AG08395 (cell line): ENCODE results near the gene SIK3.
A peak's percentile ranks its signal among the peaks of the same experiment; 100 is the strongest.
"Not testable (repeated sequence)": the region's sequence is repeated elsewhere in the genome, so short reads cannot be mapped to it uniquely, and the experiment has no call there.

Experiments used
- DNase-seq: peaks from one replicate; pipeline ENCODE4 v3.0.0; 2012; ENCODE audit warnings: mixed read lengths, low spot score

Gene SIK3

GRCh38 chr11:116825854-116826750, 272.1 kb downstream of the SIK3 start:
- no peak for DNase-seq

GRCh38 chr11:116825434-116825833, 272.8 kb downstream of the SIK3 start:
- no peak for DNase-seq

GRCh38 chr11:116823031-116823843, 275.0 kb downstream of the SIK3 start, which contains the start of gene APOA4:
Gene APOA4 (minus strand): TSS chr11:116823304. CDS start chr11:116823191, 113 bp downstream.
- no peak for DNase-seq

- DNase-seq: no peak
Observed at GRCh38 chr11:116822575-116822974, 275.7 kb downstream of the SIK3 start.

- DNase-seq: no peak
Observed at GRCh38 chr11:116821050-116821918, 276.9 kb downstream of the SIK3 start.

- no peak for DNase-seq
Observed at GRCh38 chr11:116819049-116819448, 279.2 kb downstream of the SIK3 start.

- DNase-seq: no peak
Observed at GRCh38 chr11:116814502-116814901, 283.7 kb downstream of the SIK3 start.

- DNase-seq: no peak
Observed at GRCh38 chr11:116813781-116814471, 284.3 kb downstream of the SIK3 start.

GRCh38 chr11:116813170-116813569, 285.1 kb downstream of the SIK3 start:
- no peak for DNase-seq

GRCh38 chr11:116812109-116812508, 286.1 kb downstream of the SIK3 start:
- DNase-seq: no peak

- no peak for DNase-seq
Observed at GRCh38 chr11:116811194-116811593, 287.0 kb downstream of the SIK3 start.

- DNase-seq: peak; percentile 25
Observed at GRCh38 chr11:116808262-116809175, 289.7 kb downstream of the SIK3 start.

- DNase-seq: no peak
Observed at GRCh38 chr11:116807601-116808261, 290.5 kb downstream of the SIK3 start.

GRCh38 chr11:116804001-116804400, 294.2 kb downstream of the SIK3 start:
- DNase-seq: no peak

GRCh38 chr11:116801662-116802061, 296.6 kb downstream of the SIK3 start:
- DNase-seq: not testable (repeated sequence)

GRCh38 chr11:116800610-116801009, 297.6 kb downstream of the SIK3 start:
- no peak for DNase-seq

GRCh38 chr11:116798368-116798767, 299.9 kb downstream of the SIK3 start:
- no peak for DNase-seq

GRCh38 chr11:116797816-116798215, 300.4 kb downstream of the SIK3 start:
- no peak for DNase-seq

GRCh38 chr11:116796548-116796947, 301.7 kb downstream of the SIK3 start:
- DNase-seq: no peak

GRCh38 chr11:116794851-116795250, 303.4 kb downstream of the SIK3 start:
- DNase-seq: no peak
